NCI-H526 treated with DMSO at 0.1 percent for 48 hours (cell line): ENCODE data around the gene SMIM34.
"Not testable (repeated sequence)": the region's sequence is repeated elsewhere in the genome, so short reads cannot be mapped to it uniquely, and the experiment has no call there.

ENCODE experiments used
- DNase-seq: peaks from one replicate; lab custom pipeline; 2025; lab: John Stamatoyannopoulos, UW

Gene SMIM34, protein sequence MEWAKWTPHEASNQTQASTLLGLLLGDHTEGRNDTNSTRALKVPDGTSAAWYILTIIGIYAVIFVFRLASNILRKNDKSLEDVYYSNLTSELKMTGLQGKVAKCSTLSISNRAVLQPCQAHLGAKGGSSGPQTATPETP

GRCh38 chr21:34423805-34424204 is at the start of gene SMIM34:
SMIM34 (minus strand) TSS chr21:34423951; CDS start chr21:34423839, 112 bp downstream.
- not testable (repeated sequence) for DNase-seq

GRCh38 chr21:34467333-34467732 is 43.6 kb upstream of the SMIM34 start:
- DNase-seq: not testable (repeated sequence)

DNA sequence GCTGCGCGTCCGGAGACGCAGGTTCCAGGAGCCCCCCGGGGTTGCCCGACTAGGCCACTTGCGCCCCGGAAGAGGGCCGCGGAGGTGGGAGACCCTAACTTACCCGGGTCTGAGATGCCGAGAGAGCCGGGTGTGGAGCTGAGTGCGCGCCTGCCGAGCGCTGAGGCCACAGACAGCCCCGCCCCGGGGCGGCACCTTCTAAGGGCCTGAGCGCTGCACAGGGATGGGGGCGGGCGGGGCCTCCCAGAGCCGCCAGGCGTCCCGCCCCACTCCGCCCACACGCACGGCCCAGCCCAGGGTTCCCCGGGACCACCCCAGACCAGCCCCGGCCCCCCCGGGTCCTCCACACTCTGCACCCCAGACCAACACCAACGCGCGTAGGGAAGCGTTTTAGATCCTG is 35.7 kb upstream of the SMIM34 start:
- DNase-seq: not testable (repeated sequence)

GRCh38 chr21:34458266-34458665 is 34.5 kb upstream of the SMIM34 start:
- DNase-seq: not testable (repeated sequence)

DNA sequence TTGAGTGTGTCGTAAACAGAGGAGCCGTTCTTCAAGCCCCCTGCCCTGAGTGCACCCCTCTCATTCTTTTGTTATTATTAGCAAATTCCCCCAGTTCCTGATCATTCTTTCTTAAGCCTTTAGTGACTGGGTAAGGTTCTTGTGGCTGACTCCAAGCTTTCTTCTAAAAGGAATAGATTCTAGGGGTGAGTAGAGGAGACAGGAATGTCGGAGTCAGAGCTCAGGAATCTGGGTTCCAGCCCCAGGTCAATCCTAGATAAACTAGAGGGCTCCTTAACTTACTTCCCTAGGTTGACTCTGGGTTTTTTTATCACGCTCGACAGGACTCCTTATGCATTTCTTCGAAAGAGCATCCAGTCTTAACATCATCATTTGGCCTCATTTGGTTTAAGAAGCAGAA is 32.4 kb upstream of the SMIM34 start:
- DNase-seq: not testable (repeated sequence)

- DNase-seq: not testable (repeated sequence)
These were observed 31.9 kb upstream of the SMIM34 start for GRCh38 chr21:34455628-34456027.

- not testable (repeated sequence) for DNase-seq
These were observed 23.3 kb upstream of the SMIM34 start for GRCh38 chr21:34447018-34447417.

DNA sequence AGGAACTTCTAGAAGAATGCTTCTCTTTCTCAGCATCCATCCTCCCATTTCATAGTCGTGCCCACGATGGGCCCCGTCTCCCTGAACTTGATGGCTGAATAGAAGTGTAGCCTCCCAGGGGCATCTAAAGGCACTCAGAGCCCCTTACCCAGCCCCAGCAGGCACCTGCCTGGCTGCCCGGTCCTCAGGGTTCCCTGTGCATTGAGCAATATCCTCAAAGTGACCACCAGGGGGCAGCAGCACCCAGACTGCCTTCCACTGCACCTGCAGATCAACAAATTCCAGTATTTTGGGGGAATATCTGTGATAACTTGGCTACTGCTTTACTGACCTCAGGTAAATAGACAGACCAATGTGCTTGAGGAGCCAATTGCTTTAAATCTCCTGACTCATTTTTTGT is 19.7 kb upstream of the SMIM34 start:
- not testable (repeated sequence) for DNase-seq

- DNase-seq: not testable (repeated sequence)
These were observed 6.0 kb upstream of the SMIM34 start for GRCh38 chr21:34429710-34430109.

DNA sequence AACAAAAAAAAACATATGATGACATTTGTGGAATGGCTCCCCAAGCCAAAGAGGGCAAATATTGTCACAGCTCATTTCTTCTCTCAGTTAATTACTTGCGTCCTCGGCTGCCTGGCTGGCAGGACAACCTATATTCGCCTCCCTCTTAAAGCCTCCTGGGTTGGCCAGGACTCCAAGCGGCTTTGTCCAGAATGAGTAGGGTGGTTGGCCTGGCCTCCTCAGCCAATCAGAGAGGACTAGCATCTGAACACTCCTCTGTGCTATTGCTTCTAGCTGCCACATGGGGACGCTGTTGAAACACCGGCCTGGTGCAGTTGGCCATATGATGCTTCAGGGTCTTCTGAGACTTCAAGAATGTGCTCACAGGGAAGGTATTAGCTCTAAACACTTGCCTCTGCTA is 4.7 kb upstream of the SMIM34 start:
- not testable (repeated sequence) for DNase-seq

GRCh38 chr21:34427339-34427738 is 3.6 kb upstream of the SMIM34 start:
- not testable (repeated sequence) for DNase-seq

DNA sequence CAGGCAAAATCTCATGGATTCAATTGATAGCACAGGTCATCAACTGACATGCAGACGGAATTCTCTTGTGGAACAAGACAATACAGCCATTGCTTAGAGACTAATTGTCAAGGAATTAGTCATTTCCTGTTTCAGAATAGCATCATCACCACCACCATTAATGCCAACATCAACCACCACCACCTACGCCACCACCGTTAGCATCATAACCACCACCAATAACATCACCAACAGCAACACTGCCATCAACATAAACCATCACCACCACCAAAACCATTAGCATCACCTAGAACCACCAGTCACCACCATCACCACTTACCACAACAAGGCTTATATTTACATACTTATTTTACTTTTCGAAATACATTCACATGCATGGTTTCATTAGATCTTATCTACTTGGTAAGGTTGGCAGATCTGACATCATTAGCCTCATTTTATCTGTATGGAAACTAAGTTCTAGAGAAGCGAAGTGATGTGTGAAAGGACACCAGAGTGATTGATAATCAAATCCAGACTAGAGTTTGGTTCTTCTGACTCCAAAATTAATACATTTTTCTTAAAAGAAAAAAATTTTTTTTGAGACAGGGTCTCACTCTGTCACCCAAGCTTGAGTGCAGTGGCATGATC is 6.2 kb downstream of the SMIM34 start:
- not testable (repeated sequence) for DNase-seq

GRCh38 chr21:34407294-34407693 is 16.5 kb downstream of the SMIM34 start:
- DNase-seq: not testable (repeated sequence)

DNA sequence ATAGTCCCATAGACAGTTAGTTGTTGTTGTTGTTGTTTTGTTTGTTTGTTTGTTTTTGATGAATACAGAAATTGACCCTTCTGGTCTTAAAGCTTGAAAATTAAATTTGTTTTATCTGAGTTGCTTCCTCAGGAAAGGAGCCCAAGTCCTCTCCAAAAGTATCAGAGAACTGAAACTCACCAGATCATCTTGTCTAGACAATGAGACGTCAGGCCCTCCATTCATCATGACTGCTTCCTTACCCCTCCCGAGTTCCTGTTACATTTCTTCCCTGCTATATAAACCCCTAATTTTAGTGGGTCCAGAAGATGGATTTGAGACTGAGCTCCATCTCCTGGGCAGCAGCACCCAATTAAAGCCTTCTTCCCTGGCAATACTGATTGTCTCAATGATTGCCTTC is 17.1 kb downstream of the SMIM34 start:
- not testable (repeated sequence) for DNase-seq

GRCh38 chr21:34406102-34406501 is 17.6 kb downstream of the SMIM34 start:
- DNase-seq: not testable (repeated sequence)

DNA sequence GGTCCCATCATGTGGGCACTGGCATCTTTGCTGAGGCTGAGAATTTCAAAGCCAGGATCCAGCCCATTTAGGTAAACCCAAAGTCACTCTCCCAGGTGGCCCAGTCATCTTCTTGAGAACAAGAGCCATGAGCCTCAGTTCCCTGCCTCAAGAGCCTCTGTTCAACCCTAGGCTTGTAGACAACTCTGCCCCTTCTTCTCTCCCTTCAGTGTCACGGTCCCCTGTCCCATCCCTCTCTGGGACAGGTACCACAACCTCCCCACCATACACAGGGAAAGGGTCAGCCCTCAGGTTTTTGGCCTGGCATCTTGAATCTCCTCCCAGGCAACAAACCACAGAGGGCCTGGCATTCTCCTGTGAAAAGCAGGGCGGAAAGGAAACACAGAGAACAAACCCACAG is 18.1 kb downstream of the SMIM34 start:
- DNase-seq: not testable (repeated sequence)

DNA sequence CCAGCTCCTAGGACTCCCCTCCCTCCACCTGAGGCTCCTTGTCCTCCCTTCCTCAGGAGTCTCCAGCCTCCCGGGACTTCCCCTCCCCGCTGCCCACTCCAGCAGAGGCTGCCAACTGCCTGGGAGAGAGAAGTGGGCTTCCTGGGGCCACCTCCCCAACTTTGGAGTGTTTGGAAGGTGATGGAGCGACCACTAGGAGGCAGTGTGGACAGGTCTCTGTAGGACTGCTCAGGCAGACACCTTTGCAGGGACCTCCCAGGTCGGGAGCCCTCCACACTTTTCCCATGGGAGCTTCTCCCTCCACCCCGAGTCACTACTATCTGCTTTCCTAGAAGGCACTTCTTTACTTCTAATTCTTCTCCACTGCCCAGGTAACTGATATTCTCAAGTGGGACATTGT is 19.0 kb downstream of the SMIM34 start:
- not testable (repeated sequence) for DNase-seq

DNA sequence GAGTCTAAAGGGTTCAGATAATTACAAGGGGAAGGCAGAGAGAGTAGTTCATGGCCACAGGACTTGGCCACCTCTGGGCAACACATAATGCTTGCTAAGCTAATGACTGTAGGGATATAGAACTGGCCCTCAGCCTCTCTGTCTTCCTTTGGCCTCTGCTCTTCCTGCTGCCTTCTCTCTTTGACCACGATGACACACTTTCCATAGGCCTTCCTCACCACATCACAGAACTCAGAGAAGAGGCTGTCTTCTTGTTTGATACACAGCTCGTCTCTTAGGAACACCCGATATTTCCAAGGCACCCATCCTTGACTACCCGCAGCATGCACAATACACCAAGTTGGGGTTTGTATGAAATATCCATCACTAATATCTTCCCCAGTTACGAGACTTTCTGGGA is 23.2 kb downstream of the SMIM34 start:
- DNase-seq: not testable (repeated sequence)

DNA sequence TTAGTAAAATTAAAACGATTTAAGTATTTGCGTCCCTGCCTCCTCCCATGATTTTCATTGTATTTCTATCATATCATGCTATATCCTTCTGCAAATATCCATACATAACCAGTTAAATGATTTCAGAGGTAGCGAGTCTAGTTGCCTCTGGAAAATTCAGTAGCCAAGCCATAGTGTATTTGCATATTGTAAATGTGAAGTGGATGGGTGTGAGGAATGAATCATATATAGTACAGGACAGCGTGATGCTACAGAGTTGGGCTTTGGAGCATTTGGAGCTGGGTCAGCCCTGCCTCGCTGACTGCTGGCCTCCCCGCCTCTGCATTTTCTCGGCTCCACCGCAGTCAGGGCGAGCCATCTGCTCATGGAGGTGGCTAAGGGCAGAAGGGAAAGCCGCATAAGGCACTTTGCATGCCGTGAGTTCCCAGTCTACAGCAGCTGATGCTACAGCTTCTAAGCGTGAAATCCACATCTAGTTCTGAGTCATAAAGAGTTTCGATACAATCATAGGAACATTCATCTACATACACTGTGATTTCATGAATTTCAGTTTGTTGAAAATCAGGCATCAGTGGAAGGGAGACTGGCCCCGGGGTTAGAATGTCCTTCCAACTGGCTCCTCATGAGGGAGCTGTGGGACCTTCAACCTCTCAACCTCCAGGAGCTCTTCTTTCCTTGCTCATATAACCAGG is 39.9 kb downstream of the SMIM34 start:
- DNase-seq: not testable (repeated sequence)

DNA sequence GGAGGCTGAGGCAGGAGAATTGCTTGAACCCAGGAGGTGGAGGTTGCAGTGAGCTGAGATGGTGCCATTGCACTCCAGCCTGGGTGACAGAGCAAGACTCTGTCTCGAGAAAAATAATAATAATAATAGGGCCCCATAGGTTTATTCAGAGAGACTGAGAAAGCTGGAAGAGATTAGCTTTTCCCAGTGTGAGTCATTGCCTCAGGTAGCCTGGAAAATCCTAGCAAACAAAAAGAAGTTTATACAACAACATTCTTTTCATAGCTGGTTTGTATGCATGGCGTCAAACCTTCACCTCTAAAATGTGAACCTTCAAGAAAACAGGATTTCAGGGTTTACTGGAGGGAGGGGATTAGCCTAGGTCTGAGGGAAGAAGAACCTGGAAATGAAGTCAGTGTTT is 40.6 kb downstream of the SMIM34 start:
- not testable (repeated sequence) for DNase-seq

DNA sequence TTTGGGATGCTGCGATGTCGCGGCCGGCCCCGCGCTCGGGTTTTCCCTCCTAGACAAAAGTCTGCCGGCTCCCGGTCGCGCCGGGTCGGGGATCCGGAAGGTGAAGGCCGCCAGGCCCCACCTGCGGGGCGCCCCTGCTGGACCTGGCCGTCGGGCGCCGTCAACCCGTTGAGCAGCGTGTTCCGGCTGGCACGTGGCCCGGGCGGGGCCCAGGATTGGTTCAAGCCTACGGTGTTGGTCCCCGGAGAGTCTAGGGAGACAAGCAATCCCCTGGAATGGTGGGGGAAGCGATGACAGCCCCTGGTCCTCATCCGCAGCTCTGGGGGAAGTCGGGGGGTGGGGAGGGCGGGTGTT is 48.2 kb downstream of the SMIM34 start:
- not testable (repeated sequence) for DNase-seq

DNA sequence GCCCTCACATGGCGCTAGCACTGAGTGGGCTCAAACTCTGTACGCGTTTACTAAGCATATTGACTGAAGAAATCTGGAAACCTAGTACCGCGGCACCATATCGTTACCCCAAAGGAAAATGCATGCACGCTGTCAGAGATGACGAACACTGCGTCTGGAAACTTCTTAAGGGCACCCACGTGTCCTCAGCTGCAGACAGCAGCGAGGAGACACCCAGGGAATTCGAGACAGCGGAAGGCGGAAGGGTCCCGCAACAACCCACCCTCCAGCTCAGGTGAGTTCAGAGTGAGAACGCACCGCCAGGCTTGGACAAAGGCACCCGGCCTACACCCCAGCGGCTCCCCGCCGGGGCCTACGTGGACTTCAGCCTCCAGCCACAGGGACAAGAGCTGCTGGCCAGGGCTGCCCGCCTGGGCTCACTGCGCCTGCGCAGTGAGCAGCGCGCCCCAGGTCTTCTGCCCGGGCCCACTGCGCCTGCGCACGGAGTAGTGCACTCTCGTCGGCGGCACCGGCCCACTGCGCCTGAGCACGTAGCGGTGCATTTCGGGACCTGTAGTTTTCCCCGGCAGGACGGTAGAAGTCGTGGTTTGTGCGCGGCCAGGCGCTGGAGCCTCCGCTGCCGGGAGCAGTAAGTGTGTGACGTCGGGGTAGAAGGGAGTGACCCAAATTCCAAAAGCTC is 48.7 kb downstream of the SMIM34 start, which contains the start of gene SMIM11:
Gene SMIM11 (plus strand): TSS at position 568 of the 679 bp plus-strand sequence. CDS start 3,998 bp downstream, outside the sequence.
- DNase-seq: not testable (repeated sequence)
